Endodermal cell (in vitro differentiated cells): ENCODE results near the gene PDE8B. TPM values are rescaled to one million over a fixed set of nuclear protein-coding genes. Genes with fewer than 3 reads are reported as not detected.

Source experiments
- DNase-seq: peaks from one replicate; pipeline ENCODE4 v3.0.0-alpha.2; 2017
- H3K27ac ChIP-seq: 2 replicates; pipeline ENCODE4 v1.5.1; 2013; ENCODE audit warnings: mild to moderate bottlenecking, low read depth, low read length, moderate library complexity
- H3K27me3 ChIP-seq: 2 replicates; pipeline ENCODE4 v1.6.1; 2013; ENCODE audit warnings: mild to moderate bottlenecking, low read length, moderate library complexity; ENCODE audit not compliant: insufficient read depth, control insufficient read depth, poor library complexity, severe bottlenecking
- H3K36me3 ChIP-seq: 2 replicates; pipeline ENCODE4 v1.7.0; 2013; ENCODE audit warnings: mild to moderate bottlenecking, low read length, moderate library complexity; ENCODE audit not compliant: control insufficient read depth, insufficient read depth
- H3K4me1 ChIP-seq: one replicate; pipeline ENCODE4 v1.7.0; 2013; ENCODE audit warnings: low read length; ENCODE audit not compliant: control insufficient read depth, insufficient read depth
- H3K4me3 ChIP-seq: 2 replicates; pipeline ENCODE4 v1.5.1; 2013; ENCODE audit warnings: mild to moderate bottlenecking, low read length, moderate library complexity
- H3K9ac ChIP-seq: 2 replicates; pipeline ENCODE4 v1.6.1; 2013; ENCODE audit warnings: mild to moderate bottlenecking, low read length, moderate library complexity; ENCODE audit not compliant: poor library complexity, severe bottlenecking; ENCODE audit errors: extremely low read depth
- H3K9me3 ChIP-seq: 2 replicates; pipeline ENCODE4 v1.6.1; 2013; ENCODE audit warnings: mild to moderate bottlenecking, low read length, moderate library complexity; ENCODE audit not compliant: control insufficient read depth
- H3K27ac Mint-ChIP-seq: 2 replicates; pipeline ENCODE4 v1.8.0; 2020; ENCODE audit warnings: mixed read lengths
- H3K27me3 Mint-ChIP-seq: 2 replicates; pipeline ENCODE4 v1.8.0; 2021; ENCODE audit warnings: mild to moderate bottlenecking, mixed read lengths; ENCODE audit not compliant: insufficient read depth
- H3K36me3 Mint-ChIP-seq: 2 replicates; pipeline ENCODE4 v1.8.0; 2020; ENCODE audit warnings: low read depth, mixed read lengths
- H3K4me1 Mint-ChIP-seq: 2 replicates; pipeline ENCODE4 v1.8.0; 2020; ENCODE audit warnings: mixed read lengths
- H3K4me3 Mint-ChIP-seq: 2 replicates; pipeline ENCODE4 v1.8.0; 2020; ENCODE audit warnings: mild to moderate bottlenecking, moderate library complexity, mixed read lengths
- H3K9me3 Mint-ChIP-seq: 2 replicates; pipeline ENCODE4 v1.8.0; 2020; ENCODE audit warnings: mild to moderate bottlenecking, mixed read lengths
- WGBS, 2 experiments: methylation state at CpG; one replicate each; pipeline versions ENCODE4 v1.1.5 to v1.1.7; 2013; ENCODE audit warnings: missing lambda C conversion rate in 2 of 2, mixed read lengths in 1 of 2; ENCODE audit not compliant: insufficient coverage in 1 of 2, insufficient read length in 1 of 2; 5-methylcytosine and 5-hydroxymethylcytosine counted together
- total RNA-seq, 2 donors: library from RNA; stranded (reverse); fragmentation: NEBNext Ultra II Directional in 1 of 2; extraction: Animal tissue kit (Norgen Biotek cat#: 25700) in 1 of 2; gene quantifications; 2 replicates in 1 of 2; 3 replicates in 1 of 2; pipeline ENCODE4 v1.2.1, GENCODE V29; 2021
- TF ChIP-seq, protein P1 (sequence below): fragments of 200-600 bp; sonication (generic); conservative IDR thresholded peaks from 2 replicates; pipeline ENCODE4 v1.5.0; 2021; ENCODE audit warnings: antibody characterized with exemption, mild to moderate bottlenecking

Gene PDE8B
- total RNA-seq, 2 donors from 2014 or later: 0.20 to 0.51 TPM

DNA sequence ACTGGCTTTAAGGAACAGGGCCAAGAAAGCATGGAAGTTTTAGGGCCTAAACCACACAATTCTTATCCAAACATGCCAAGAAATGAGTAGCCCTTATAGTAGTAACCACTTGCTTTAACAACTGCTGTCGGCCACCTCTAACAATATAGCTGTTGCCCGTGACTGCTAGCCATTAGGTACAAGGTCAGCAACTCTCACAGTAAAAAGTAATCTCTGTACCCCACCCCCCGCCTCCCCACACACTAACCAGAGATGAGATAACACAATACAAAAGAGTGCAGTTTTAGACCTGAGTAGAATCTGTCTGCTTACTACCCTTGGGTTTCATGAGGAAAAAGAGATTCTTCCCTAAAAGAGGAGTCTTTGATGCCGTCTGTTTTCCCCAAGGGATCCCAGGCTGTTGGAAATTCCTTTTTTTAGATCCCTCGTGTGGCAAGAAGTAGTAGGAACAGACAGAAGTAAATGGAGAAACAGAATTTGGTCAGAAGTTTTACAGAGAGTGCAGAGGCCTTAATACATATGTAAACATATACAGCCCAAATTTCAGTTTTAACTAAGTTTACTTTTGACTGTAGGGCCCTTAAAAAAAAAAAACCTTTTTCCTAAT lies 187.3 kb downstream of the PDE8B start:
- Mint-ChIP-seq H3K4me1 (peaks cover 11% of the 10 kb centered on the region), H3K36me3 (no peaks in the 10 kb centered on the region), H3K27me3 (no peaks in the 10 kb centered on the region), H3K27ac (no peak overlapping the region), H3K4me3 (no peak overlapping the region), H3K9me3 (no peaks in the 10 kb centered on the region)
- WGBS, 2 experiments: 75 to 87% methylated on average over 3 to 5 of the region's 5 CpGs
- Histone ChIP-seq H3K36me3 (no peaks in the 10 kb centered on the region), H3K27ac (no peak overlapping the region), H3K4me1 (no peaks in the 10 kb centered on the region), H3K4me3 (no peak overlapping the region), H3K9ac (no peak overlapping the region), H3K27me3 (no peaks in the 10 kb centered on the region), H3K9me3 (no peaks in the 10 kb centered on the region)
- TF ChIP-seq, protein P1, sequence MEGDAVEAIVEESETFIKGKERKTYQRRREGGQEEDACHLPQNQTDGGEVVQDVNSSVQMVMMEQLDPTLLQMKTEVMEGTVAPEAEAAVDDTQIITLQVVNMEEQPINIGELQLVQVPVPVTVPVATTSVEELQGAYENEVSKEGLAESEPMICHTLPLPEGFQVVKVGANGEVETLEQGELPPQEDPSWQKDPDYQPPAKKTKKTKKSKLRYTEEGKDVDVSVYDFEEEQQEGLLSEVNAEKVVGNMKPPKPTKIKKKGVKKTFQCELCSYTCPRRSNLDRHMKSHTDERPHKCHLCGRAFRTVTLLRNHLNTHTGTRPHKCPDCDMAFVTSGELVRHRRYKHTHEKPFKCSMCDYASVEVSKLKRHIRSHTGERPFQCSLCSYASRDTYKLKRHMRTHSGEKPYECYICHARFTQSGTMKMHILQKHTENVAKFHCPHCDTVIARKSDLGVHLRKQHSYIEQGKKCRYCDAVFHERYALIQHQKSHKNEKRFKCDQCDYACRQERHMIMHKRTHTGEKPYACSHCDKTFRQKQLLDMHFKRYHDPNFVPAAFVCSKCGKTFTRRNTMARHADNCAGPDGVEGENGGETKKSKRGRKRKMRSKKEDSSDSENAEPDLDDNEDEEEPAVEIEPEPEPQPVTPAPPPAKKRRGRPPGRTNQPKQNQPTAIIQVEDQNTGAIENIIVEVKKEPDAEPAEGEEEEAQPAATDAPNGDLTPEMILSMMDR: peak; percentile 32
- no peak for DNase-seq

DNA sequence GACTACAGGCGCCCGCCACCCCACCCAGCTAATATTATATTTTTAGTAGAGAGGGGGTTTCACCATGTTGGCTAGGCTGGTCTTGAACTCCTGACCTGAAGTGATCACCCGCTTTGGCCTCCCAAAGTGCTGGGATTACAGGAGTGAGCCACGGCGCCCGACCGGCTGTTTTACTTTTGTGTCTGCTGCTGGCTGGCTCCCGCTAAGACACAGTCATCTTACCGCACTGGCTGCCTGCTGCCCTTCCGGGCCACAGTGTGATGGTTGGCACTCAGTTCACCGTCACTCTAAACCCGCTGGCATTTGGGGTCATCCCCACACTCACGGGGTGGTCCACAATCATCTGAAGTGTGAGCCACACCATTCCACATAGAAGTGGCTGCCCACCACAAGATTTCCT lies 188.0 kb downstream of the PDE8B start:
- no peaks in the 10 kb centered on the region for H3K9me3 Mint-ChIP-seq
- TF ChIP-seq, protein P1: no peak
- no peak for DNase-seq

DNA sequence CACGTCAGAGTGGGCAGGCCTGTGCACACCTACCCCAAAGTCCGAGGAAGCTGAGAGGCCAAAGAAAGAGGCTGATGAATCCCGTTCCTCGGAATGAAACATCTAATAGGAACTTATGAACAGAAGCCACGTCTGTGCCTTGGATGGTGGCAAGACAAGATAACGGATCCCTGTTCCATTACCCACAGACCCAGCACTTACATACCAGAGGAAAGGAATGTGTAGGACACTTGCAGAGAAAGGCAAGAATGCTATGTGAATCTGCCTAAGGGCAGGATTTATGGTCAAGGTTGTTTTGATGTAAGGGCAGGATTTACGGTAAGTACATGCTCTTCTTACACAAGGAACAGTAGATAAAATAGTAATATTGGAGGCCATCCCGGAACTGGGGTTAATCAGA lies 188.4 kb downstream of the PDE8B start:
- no peaks in the 10 kb centered on the region for H3K36me3 ChIP-seq
- no peaks in the 10 kb centered on the region for H3K27me3 Mint-ChIP-seq
- no peaks in the 10 kb centered on the region for H3K9me3 Mint-ChIP-seq
- H3K4me1 ChIP-seq: no peaks in the 10 kb centered on the region
- H3K4me1 Mint-ChIP-seq: peaks cover 11% of the 10 kb centered on the region
- no peak overlapping the region for H3K27ac Mint-ChIP-seq
- H3K27ac ChIP-seq: no peak overlapping the region
- no peaks in the 10 kb centered on the region for H3K27me3 ChIP-seq
- no peak for DNase-seq
- no peaks in the 10 kb centered on the region for H3K9me3 ChIP-seq
- H3K36me3 Mint-ChIP-seq: no peaks in the 10 kb centered on the region
- H3K4me3 ChIP-seq: no peak overlapping the region
- WGBS, 2 experiments: 93 to 95% methylated on average over 4 to 8 of the region's 8 CpGs
- H3K4me3 Mint-ChIP-seq: no peak overlapping the region
- no peak overlapping the region for H3K9ac ChIP-seq
- TF ChIP-seq, protein P1: no peak

More for the DNA sequence above, 188.0 kb downstream of the PDE8B start:
- Histone ChIP-seq H3K4me3 (no peak overlapping the region), H3K27ac (no peak overlapping the region), H3K9ac (no peak overlapping the region), H3K36me3 (no peaks in the 10 kb centered on the region), H3K4me1 (no peaks in the 10 kb centered on the region), H3K9me3 (no peaks in the 10 kb centered on the region), H3K27me3 (no peaks in the 10 kb centered on the region)
- Mint-ChIP-seq H3K27me3 (no peaks in the 10 kb centered on the region), H3K4me1 (peaks cover 11% of the 10 kb centered on the region), H3K27ac (no peak overlapping the region), H3K4me3 (no peak overlapping the region), H3K36me3 (no peaks in the 10 kb centered on the region)
- WGBS, 2 experiments: 95 to 98% methylated on average over 11 of the region's 13 CpGs
